Left colon (tissue), 2 donors: ENCODE results near the gene LEMD3. TPM values are rescaled to one million over a fixed set of nuclear protein-coding genes. Genes with fewer than 3 reads are reported as not detected.
"Not testable (repeated sequence)": the region's sequence is repeated elsewhere in the genome, so short reads cannot be mapped to it uniquely, and the experiment has no call there.

Experiments
- ATAC-seq: fragments of 200-7000 bp; cut with Tn5 transposase; one replicate; pipeline ENCODE4 v1.9.1; 2020; ENCODE audit warnings: mild to moderate bottlenecking, moderate library complexity
- DNase-seq, 2 donors: peaks; one replicate each; pipeline ENCODE4 v3.0.0-alpha.2; 2020
- intact Hi-C, 2 donors: fragments of 100-400 bp; cut with DNase I in 1 of 2; cut with micrococcal nuclease in 1 of 2; formaldehyde crosslinking; loops; one replicate each; pipeline versions ENCODE4 v1.11.2 to v1.14.0; 2022; cut with DNase I, micrococcal nuclease
- total RNA-seq, 2 donors: library from RNA; stranded (reverse); fragmentation: NEBNext Ultra II Directional; extraction: Animal tissue kit (Norgen Biotek cat#: 25700); gene quantifications; one replicate each; pipeline ENCODE4 v1.2.1, GENCODE V29; 2021
- donor health status: DM: no; HTN: no; CAD: no.
- donor health status: DM: yes; HTN: yes; CAD: no.

Gene LEMD3
- total RNA-seq, 2 donors from 2014 or later: 36.4 to 37.2 TPM

DNA sequence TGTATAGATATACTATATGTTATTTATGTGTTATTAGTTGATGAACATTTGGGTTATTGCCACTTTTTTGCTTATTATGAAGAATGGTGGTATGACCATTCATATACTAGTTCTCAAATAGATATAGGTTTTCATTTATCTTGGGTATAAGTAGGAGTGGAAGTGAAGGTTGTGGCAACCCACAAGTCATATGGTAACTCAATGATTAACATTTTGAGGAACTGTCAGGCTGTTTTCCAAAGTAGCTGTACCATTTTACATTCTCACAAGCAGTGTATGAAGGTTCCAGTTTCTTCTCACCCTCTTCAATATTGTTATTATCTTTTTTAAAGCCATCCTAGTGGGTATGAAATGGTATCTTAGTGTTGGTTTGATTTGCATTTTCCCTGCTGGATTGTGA, 90.1 kb downstream of the LEMD3 start:
- intact Hi-C loops: no loop called here
- no peak for ATAC-seq

DNA sequence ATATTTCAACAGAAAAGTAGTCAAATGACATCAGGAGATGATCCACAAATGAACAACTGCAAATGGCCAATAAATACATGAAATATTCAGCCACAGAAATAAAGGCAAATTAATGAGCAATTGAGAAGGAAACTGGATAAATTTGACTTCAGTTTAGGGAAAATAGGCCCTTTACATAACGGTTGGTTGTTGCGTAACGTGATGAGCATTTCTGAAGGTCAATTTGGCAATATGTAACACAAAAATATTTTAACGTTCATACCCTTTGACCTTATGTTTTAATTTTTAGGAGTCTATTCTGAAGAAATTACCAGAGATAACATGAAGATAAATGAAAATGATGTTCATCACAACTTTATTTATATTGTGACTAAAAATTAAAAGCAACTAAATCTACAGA, 94.4 kb downstream of the LEMD3 start:
- intact Hi-C loops: no loop called here
- DNase-seq (no peak), ATAC-seq (no peak)

More for the DNA sequence above, 90.1 kb downstream of the LEMD3 start:
- DNase-seq: no peak

DNA sequence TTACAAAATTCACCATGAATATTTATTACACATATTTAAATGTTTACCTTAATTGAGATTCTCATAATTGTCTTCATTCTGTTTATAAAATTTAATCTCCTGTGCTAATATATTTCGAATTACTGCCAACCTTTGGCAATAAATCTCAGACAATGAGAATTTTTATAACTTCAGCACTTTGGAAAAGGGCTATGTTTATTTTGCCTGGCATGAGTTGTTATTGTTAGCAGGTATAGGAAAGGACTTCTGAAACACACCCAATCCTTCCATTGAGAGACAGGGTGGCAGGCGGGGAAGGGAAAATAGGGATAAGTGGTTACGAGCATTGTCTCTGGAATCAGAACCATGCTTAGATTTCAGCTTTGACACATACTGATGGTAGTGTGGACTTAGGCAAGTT, 97.0 kb downstream of the LEMD3 start:
- DNase-seq: no peak
- intact Hi-C loops: no loop called here
- no peak for ATAC-seq

DNA sequence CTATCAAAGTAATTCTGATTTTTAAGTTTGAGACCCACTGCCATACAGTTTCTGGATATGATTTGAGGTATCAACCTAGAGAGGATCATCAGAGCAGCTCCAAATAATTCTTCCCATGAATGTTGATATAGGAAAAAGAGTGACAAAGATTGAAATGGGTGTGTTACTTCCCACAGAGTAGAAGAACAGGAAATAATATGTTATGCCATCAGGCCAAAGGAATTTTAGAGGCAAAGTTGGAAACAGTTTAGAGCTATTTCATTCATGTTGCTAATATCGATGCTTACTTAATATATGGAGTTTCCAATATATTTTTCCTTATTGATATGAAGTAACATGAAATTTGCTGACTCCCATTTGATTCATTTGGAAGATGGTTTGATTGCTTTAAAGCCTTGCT, 100.2 kb downstream of the LEMD3 start:
- DNase-seq (no peak), ATAC-seq (no peak)
- intact Hi-C loops: no loop called here

DNA sequence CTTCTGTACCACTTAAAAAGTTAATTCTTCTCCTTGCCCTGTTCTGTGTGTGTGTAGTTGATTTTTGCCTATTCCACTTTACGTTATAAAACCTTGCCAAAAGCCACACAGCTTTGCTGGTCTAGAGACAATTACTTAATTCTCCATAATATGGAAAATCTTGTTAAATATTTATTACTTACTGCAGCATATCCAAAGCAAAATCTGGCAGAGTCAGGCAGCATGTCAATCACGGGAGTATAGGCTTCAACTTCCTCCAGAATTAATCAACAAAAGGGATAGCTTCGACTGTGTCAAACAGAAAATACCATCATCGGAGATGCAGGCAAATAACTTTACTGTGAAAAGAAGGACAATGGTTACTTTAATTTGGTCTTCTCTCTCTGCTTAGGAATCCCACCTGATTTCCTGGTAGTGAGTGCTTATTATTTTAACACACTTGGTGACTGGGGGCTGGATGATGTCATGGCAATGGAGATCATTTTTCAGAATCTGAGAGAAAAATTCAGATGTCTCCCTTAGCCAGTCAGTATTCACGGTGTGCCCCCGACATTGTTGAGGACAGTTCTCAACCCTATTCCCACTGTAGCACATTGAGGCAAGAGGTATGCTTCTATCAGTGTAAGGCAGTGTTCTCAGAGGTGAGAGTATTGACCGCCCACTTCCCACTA, 105.4 kb downstream of the LEMD3 start:
- intact Hi-C loops: no loop called here
- DNase-seq: no peak

DNA sequence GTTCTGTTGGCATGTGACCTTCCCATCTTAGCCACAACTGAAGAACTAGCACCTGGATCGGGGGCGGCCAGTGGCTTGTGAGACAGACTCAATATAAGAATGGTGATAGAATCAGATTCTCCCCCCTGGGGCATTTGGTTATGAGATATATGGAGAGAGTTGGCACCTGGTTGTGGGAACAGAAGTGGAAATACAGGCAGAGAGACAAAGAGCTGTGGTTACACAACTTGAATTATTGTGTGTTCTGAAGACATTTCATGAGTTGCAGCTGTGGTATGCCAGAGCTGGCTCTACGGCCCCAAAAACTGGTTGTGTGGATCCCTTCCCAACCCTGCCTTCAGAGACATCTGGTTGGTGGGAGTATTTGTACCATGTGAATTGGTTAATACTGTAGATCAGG, 106.2 kb downstream of the LEMD3 start:
- no peak for DNase-seq
- no peak for ATAC-seq
- intact Hi-C loops: no loop called here

More for the DNA sequence above, 105.4 kb downstream of the LEMD3 start:
- no peak for ATAC-seq

DNA sequence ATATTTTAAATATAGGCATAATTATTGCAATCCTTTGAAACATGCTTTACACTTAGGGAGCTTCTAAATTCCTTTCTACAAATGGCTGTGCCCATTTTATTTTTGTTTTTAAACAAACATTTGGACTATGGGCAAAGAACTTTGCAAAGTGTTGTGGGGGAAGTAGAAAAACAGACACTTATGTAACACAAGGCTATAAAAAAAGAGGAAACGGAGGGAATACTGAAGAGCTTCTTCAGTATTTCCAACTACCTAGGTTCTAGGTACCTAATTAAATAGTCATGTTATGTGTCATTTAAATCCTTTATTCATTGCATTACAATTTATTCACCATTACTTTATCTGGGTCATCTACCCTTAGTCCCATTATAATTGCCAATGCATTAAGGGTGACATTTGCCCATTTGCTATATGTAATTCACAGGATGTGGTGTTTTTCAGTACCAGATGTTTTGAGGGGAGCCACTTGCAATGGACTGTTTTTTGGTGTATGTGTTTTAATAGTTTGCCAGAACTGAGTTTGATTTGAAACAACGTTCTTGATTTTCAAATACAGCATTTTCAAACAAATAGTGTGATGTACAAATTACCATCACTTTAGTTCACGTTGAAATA, 107.6 kb downstream of the LEMD3 start:
- intact Hi-C loops: no loop called here
- ATAC-seq: no peak
- DNase-seq: no peak

DNA sequence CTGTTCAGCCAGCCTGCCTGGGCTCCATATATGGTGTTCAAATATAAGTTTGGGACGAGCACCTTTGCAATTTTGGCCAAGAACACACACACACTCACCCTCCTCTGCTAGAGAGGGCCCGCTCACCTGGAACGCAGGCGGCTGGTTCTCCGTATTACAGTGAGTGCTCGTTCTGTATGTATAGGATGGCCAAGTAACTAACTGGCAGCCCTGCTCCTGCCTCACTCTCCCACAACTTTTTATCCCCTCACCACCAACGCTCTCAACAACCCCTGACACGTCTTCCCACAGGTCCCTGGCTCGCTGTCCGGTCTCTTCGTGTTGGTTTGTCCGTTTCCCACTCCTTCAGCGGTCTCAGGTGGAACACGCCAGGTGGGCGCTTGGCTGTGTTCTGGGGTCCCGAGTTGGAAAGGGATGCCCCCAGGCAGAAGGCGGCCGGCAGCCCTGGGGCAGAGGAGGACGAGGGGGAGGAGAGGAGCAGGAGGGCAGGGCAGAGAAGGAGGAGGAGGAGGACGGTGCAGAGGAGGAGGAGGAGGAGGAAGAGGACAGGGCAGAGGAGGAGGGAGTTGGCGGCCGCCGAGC, 108.7 kb downstream of the LEMD3 start:
- intact Hi-C loops: no loop called here
- ATAC-seq (no peak), DNase-seq (peak in 1 of 2 donors; percentile 4)

DNA sequence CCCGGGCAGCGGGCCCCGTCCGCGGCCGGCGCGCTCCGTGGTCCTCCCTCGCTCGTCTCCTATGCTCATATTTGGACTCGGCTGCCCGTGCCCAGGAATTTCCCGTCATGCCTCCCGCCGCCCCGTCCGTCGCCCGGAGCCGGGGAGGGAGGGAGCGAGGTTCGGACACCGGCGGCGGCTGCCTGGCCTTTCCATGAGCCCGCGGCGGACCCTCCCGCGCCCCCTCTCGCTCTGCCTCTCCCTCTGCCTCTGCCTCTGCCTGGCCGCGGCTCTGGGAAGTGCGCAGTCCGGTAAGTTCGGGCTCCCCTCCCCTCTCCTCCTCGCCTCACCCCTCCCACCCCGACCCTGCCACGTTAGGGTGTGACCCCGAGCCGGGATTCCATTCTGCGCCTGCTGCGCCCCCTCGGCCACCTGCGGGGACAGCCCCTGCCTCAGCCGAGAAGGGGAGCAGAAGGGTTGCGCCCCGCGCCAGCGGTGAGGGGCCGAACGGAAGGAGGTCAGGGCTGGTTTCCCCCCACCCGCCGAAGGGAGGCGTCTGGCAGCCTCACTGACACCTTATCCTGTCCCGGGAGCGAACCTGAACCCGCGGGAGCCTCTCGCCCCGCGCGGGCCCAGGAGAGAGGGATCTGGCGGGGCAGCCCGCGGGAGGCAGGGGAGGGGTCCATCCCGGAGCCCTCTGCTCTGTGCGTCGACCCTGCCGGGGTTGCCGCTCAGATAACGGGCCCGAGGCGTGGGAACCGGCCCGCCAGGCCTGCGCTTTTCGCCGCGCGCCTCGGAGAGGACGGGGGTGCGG, 109.4 kb downstream of the LEMD3 start, which contains the start of gene MSRB3:
TSS of gene MSRB3 (plus strand) at position 108 of the 793 bp plus-strand sequence. CDS start 29,897 bp downstream, outside the sequence.
- DNase-seq (peak; percentile 43 to 67), ATAC-seq (peak; percentile 59)
- intact Hi-C loops: no loop called here

DNA sequence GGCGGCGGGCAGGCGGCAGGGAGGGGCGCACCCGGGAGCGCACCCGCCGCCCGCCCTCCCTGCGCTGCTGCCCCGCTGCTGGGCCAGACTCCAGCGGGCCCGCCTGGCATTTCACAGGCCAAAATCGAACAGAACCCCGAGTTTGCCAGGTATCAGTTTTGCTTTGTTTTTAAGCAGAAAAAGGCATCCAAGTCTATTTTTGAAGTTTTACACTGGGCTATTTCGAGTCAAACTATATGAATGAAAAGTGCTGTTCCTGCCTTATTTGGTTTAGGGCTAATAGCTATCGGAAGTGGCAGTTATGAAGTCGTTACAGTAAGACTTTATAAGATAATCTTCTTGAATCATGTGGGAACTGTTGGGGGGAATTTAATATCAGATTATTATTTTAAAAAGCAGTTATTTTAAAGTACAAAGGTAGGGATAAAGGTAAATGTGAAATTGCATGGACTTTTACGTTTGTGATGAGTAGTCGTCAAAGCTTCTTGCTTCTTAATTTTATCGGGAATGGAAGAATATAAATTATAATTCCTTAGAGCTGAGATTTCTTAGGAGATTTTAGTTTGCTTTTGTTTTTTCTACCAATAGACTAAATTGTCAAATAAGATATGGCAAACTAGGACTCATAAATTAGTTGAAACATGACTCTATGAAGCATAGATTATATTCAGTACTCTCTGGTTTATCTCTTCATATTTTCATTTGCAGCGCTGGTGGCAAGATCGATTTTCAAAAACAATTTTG, 110.2 kb downstream of the LEMD3 start:
- intact Hi-C loops: no loop called here
- no peak for DNase-seq
- ATAC-seq: peak; percentile 34

DNA sequence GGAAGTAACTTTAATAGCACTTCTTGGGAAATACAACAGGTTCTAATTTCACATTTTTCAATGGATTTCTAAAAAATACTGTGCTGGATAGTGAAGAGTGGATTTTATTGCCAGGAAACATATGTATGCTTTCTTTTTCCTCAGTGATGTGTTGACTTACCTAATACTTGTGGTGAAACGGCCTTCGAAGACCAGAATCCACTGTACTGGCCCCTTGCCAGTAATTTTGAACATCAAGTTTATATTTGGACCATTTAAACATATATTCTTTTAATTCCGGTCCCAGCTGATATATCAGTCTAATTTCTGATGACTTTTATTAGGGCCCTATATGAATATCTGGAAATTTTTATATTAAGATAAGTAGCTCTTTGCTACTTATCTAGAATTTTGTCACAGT, 110.9 kb downstream of the LEMD3 start:
- ATAC-seq (no peak), DNase-seq (no peak)
- intact Hi-C loops: no loop called here

DNA sequence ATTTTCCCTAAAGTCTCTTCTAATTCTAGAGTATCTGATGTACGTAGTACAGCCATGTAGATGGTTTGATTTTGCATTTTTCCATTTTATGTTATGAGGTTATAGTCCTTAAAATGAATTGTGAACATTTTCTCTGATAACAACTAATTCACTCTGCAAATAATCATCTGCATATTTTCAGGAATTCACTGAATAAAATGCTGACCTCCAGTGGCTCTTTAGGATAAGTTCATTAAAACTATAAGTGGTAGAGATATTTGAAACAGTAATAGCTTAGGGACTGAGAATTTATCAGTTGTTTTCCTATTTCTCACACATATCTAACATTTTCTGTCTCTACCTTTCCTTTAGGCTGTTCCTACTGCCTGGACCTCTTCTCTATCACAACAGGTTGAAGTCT, 113.5 kb downstream of the LEMD3 start:
- no peak for DNase-seq
- intact Hi-C loops: no loop called here
- no peak for ATAC-seq

DNA sequence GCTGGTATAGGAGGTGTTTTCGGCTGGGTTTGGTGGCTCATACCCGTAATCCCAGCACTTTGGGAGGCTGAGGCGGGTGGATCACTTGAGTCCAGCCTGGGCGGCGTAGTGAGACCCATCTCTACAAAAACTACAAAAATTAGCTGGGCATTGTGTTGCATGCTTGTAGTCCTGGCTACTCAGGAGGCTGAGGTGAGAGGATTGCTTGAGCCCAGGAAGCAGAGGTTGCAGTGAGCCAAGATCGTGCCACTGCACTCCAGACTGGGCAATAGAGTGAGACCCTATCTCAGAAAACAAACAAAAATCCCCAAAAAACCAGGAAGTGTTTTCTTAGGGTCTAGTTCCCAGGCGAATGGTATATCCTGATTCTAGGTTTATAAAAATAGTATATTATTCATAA, 116.1 kb downstream of the LEMD3 start:
- DNase-seq, ATAC-seq, intact Hi-C loops: not testable (repeated sequence)

DNA sequence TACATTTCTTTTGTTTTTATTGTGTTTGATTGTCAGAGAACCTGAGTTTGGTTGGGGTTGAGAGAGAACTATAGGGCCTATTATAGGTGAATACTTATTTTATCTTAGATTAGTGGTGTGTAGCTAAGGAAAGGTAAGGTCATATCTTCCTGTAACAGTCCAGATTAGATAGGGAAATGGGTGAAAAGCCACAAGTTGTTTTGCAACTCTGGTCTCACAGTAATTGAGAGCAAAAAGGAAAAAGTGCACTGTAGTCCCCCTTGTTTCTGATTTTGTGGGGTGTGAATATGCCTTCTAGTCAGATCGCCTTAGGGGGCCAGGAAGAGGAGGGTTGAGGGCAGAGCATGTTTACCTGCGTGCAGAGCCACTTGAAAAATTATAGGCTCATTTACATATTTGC, 118.0 kb downstream of the LEMD3 start:
- intact Hi-C loops: no loop called here
- ATAC-seq: no peak
- DNase-seq: no peak

DNA sequence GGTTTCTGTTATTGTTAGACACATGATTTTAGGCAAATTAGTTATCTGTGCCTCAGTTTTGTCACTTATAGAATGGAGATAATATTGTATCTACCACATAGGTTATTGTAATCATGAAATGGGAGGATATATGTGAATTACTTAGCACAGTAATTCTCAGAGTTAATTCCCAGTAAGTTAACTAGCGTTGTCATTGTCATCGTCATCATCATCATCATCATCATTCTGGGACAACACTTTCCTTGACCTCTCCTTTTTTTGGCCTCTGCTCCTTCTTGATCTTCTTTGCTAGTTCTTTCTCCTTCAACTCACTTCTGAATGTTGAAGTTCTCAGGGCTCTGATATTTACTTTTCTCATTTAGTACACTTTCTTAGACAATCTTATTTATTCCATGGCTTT, 122.9 kb downstream of the LEMD3 start:
- DNase-seq (no peak), ATAC-seq (no peak)
- intact Hi-C loops: no loop called here

DNA sequence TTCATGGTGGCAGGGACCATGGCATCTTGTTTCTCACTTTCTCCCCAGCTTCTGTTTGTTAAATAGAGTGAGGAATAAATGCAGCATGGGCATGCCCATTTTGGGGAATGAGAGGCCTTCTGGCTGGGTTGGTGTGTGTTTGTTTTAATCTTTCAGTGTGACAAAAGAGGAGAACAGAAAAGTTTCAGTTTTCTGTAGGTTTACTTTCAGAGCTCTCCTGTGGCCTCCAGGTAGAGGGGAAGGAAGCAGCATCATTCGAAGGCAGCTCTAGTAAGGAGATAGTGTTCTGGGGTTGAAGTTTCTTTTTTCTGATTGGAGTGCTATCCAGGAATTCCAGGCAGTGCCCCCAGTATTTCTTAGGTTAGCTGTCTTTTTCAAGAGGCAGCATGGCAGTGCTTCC, 124.4 kb downstream of the LEMD3 start:
- ATAC-seq (no peak), DNase-seq (no peak)
- intact Hi-C loops: no loop called here

DNA sequence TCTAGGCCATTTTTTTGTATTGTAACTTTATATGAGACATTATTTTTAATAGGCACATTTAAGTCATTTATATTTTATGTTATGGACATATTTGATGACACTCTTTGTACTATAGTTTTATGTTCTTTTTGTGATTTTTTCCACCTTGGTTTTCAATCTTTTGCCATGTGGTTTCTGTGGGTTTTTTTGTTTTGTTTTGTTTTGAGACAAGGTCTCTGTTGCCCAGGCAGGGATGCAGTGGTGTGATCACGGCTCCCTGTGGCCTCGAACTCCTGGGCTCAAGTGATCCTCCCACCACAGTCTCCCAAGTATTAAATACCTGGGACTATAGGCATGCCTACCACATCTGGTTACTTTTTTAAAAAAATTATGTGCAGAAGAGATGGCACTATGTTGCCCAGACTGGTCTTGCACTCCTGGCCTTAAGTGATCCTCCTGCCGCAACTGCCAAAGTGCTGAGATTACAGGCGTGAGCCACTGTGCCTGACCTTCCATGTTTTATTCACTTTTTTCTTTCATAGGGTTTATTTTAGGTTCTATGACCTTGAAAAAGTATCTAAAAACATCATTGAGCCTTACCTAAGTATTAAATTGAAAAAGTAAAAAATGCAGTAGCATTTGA, 125.4 kb downstream of the LEMD3 start:
- ATAC-seq (no peak), DNase-seq (no peak)
- intact Hi-C loops: no loop called here

DNA sequence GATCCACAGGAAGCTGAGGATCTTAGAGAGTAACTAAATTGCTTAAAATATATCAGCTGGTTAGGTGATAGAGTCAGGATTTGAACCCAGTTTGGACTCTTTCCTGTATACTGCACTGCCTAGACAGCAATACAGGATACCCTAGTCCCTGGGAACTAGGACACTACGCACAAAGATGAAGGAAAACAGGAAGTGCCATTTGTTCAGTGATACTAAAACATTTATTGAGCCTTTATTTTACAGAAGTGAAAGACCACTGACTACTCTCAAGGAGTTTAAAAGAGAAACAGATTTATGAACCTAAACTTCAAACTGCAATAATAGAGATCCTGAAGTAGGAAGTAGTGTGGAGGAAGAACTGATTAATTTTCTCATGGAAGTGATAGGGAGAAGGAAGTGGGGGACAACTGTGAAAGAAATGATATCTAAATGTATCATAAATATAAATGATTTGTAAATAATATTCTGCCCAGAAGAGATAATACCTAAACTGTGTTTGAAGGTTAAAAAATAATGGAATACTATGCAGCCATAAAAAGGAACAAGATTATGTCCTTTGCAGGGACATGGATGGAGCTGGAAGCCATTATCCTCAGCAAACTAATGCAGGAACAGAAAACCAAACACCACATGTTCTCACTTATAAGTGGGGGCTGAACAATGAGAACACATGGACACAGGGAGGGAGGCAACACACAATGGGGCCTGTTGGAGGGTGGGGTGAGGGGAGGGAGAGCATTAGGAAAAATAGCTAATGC, 127.3 kb downstream of the LEMD3 start:
- ATAC-seq (no peak), DNase-seq (no peak)
- intact Hi-C loops: no loop called here
